ENCODE measurements around the gene SORL1-AS1.
A peak's percentile ranks its signal among the peaks of the same experiment; 100 is the strongest.

Gene SORL1-AS1

DNA sequence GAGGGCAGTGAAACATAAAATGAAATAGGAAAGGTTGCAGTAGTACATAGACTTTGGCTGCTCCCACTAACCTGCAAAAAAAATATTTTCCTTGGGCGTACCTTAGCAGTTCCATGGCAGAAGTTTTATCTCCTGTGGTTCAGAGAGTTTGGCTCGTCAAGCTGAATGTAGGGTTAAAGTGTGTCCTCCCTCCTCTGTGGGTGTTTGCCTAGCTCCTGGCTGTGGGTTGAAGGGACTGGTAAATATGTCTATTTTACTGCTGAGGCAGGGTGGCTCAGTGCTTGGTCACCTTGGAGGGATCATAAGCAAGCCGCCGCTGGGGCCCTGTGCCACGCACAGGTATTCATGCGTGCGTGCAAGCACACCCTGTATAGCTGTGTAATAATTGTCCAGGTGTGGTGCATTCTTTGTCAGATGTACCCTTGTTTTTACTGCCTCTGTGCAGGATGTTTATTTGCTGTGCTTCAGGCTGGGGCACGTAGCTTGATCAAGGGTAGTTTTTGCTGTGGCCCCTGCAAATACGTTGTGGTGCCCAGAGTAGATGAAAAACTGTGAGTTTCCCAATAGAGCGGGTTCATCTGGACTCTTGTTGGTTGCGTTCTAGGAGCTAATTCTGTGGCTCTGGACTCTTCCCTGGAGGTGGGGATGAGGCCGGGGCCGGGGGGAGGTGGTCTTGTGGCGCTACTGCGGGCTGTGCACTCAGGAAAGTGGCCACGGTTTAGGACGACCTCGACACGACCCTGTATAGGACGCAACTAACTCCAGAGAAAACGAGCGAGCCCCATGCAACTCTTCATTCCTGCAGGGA lies 1.4 kb downstream of the SORL1-AS1 start:
- no peak for FAIRE-seq

DNA sequence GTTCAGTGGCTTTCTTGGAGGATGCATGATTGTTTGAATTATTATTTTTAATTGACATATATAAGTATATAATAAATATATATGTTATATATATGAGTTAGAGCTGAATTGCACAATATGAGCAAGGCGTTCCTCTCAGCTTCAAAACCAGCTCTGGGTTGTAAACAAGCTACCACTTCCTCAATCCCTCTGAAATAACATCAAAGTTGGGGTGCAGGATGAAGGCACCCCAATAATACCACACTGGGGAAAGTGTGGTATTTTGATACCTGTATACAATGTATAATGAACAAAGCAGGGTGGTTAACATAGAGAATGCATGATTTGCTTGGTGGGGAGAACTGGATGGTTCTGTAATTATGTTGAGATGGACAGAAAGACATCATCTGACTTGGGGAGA lies 2.4 kb downstream of the SORL1-AS1 start:
- no peak for FAIRE-seq

DNA sequence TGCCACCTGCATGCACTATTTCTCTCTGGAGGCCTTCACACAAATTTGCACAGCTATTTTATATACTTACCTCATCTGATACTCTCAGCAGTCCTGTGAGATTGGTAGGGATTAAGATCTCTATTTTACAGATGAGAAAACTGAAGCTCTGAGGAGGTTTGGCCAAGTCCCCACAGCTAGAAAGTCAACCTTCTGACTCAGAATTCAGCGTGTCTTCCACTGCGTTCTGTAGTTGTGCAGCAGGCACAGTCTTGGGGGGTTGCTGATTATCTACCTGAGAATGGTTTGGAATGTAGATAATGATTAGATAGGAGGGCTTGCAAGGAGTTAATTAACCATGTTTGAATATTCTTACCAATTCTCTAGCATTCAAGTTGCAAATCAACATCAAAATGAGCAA lies 3.1 kb downstream of the SORL1-AS1 start:
- FAIRE-seq = no peak

DNA sequence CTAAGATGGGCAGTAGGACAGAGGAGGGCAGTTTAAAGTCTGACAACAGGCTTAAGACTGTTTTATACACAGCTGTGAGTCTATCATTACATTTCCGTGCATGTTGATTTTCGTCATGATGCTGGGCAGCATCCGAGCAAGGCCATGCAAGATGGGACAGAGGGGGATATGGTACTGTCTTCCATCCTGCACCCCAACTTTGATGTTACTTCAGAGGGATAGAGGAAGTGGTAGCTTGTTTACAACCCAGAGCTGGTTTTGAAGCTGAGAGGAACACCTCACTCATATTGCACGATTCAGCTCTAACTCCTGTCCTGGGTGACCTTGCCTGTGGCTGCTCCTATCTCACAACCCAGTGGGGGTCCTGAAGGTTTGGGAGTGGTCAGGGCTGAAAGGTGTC lies 3.6 kb downstream of the SORL1-AS1 start:
- FAIRE-seq = no peak

- no peak for FAIRE-seq
Measured at GRCh38 chr11:121448431-121448941, 4.3 kb downstream of the SORL1-AS1 start.

- FAIRE-seq = no peak
Measured at GRCh38 chr11:121448011-121448410, 4.8 kb downstream of the SORL1-AS1 start.

DNA sequence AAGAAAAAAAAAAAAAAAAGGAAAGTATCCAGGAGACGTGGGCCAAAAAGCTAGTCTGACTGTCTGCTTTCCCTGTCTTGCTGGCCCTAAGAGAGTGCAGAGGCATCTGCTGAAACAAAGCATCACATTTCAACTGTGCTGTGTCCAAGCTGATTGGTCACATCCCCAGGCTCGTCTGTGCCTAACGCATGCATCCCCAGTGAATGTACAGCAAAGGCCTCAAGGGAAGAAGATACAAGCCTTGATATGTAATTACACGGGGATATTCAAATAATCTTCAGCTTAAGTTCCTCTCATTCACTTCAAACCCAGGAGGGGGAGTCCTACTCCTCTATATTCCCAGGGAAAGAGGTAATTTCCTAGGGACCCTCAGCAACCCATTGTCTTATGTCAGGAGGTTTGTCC lies 6.0 kb downstream of the SORL1-AS1 start:
- FAIRE-seq = no peak

DNA sequence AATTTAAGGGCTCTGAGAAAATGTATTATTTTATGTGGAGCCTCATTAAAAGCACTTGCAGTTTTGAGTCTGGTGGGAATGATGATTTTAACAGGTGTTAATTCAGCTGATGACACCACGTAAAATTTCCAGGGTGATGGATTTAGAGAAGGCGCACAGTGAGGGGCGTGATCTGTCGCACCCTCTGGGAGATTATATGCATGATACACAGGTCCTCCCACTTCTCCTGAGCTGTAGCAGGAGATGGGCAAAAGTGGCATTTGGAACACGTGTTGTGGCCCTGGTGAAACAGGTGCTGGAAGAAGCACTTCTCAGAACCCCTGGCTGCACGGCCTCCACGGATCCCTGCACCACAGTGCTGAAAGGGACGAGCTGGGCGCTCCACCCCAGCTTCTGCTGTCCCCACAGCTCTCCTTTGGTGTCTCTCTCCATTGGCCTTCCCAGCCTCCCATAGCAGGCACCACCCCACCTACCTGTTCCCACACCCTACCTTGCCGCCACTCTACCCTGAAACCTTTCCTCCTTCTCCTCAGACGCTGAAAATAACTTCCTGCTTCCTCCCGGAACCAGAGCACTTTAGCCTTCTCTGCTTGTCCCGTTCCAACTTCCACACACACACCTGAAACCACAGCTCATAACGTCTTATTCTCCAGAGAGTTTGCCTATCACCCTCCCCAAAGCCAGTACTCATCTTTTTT lies 7.5 kb downstream of the SORL1-AS1 start:
- no peak for FAIRE-seq

- no peak for FAIRE-seq
Measured at GRCh38 chr11:121444526-121444925, 8.2 kb downstream of the SORL1-AS1 start.

DNA sequence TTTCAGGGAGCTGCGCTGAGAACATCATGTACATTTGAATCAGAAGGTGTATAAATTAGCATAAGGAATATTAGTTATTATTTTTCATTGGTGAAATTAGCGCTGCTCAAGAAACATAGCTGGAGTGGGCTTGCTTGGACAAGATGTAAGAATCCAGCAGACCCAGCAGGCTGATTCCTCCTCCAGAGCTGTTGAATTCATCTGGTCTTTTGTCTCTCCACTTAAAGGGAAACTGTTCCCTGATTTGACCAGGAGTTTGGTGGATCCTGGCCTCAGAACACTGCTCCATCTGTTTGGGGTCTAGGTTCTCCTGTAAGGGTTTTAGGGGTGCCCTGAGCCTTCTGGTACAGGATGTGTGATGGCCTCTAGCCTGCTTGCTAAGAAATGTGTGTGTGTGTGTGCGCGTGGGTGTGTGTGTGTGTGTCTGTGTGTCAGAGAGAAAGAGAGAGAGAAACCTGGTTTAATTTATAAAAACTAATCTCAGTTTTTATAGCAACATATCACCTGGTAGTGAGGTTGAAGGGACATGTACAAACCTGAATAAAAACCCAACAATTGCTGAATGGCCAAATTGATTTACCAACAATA lies 9.0 kb downstream of the SORL1-AS1 start:
- no peak for FAIRE-seq

DNA sequence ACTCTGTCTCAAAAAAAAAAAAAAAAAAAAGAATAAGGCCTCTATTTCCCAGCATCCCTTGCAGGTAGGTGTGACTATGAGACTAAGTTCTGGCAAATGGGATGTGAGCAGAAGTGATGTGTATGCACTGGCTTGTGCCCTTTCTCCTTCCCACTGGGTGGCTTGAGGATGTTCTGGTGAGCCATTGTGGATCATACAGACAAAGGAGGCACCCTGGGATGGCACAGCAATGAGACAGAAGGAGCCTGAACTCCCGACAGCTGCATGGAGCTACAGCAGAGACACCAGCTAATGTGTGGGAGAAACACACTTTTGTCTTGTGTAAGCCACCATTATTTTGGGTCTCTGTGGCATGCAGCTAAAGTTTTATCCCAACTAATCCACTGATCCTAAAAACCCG lies 11.2 kb downstream of the SORL1-AS1 start:
- no peak for FAIRE-seq

GRCh38 chr11:121439759-121440158 lies 13.0 kb downstream of the SORL1-AS1 start:
- no peak for FAIRE-seq

DNA sequence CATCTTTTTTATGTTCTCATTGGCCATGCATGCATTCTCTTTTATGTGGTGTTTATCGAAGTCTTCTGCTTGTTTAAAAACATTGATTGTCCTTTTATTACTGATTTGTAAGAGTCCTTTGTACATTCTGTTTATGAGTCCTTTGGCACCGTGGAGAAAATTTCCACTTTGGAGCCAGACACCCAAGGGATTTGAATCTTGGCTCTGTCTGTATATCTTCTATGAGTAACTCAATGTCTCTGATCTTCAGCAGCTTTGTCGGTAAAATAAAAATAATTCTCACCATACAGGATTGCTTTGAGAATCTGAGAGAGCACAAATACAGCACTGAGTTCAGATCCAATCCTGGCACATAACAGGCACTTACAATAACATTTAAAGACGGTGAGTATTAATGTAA lies 13.4 kb downstream of the SORL1-AS1 start:
- FAIRE-seq = no peak

GRCh38 chr11:121437686-121438078 lies 15.1 kb downstream of the SORL1-AS1 start:
- FAIRE-seq = no peak

DNA sequence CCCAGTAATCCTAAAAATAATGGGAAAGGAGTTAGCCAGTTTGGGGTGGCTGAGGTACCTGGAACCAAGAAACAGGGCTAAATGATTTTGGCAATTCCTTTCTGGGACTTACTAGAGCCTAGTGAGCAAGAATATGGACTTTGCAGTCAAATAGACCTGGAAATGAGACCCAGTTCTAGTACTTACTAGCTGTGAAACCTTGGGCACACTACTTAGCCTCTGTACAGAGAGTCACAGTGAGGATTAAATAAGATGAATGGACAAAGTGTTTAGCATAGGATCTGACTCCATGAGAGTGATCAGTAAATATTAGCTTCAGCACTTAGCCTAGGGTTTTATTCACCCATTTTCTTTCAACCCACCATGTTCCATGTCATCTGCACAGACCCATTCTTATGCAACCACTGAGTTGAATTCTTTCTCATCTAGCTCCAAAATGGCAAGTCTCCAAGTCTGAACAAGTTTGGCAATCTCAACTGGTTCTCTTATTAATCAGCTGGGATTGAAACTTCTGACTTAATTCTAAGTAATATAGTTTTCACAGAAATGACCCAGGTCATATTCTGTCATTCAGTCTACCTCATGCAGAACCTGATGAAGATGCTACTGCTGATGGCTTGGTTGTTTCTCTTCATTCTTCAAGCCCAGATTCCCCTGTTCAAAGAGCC lies 15.6 kb downstream of the SORL1-AS1 start:
- no peak for FAIRE-seq

DNA sequence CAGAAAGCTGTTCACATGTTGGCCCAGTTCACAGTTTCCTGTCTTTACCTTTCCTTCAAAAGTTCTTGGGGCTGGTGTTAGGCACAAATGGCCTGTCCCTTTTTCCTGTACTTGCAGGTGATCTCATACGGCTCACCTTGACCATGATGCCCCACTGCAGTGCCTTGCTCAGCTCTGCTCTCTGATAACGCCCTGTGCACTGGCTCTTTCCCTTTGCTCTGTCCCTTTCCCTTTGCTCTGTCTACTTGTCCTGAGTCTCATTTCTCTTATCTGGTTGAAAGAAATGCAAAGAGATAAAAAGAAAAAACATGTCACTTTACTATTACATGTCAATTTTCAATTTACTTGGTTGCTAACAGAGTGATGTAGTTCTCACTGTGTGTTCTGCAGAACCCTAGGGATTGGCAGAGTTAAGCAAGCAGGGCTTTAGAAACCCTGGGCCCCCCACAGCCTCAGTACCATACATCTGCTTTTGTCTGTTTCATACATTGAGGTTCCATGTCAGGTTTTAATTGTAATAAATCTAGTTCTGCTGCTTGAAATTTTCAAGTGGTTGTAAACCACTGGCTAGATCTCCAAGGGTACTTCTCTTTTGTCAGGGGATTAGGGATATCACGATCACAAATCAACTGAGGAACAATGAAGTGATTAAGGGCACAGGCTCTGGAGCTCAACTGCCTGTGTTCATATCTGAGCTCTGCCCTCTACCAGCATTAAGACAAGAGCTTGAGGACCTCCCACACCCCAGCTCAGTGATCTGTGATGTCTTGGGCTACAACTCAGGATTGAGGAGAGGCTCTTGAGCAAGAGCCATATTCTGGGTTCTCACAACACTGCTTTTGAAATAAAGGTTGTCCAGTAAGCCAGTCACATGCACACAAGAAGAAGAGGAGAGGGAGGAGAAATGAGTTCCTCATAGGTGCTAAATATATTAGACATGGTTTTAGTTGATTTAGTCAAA lies 16.9 kb downstream of the SORL1-AS1 start:
- FAIRE-seq = no peak

DNA sequence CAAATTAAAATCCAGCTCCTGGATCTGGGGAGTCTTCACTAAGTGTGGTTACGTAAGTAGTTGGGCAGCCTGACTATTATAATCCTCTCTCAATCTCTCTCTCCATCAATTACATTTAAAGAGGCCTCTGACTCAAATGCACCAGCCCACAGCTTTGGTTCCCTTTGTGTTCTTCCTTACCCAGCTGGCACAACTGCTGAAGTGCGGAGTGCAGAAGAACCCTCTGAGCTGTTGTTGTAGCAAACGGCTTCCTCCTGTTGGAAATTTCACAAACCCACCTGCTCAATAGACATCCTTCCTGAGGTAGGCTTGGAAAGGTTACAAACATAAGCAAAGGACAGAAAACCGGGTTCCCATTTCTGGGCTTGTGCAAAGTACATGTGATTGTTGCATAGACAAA lies 17.6 kb downstream of the SORL1-AS1 start:
- FAIRE-seq = no peak

DNA sequence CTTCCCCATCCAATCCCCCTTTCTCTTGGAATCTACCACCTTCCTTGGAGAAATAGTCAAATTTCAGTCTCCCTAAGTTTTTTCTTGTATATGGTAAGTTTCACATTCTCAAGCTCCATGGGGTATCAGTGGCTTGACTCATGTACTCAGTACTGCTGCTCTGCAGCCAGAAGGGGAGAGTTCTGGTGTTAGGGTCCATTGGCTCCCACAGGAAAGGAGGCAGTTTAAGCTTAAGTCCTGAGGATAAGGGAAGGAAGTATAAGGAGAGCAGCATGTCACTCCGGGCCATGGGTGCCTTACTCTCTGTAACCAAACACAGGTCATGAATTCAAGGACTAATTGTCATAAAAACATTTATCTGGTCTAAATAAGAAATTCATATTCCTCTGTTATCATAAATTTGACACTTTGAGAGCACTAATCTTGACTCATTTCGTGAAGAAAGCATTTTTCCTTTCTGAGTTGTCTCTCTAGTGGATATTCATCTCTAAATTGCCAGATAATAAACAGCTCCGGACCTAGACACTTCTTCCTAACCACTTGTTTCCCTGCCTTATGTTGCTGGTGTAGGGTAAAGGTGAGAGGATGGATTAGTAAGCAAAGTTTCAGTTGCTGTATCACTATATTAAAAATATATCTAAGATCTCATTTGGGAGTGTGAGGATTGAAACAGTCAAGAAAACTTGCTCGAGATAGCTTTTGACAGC lies 20.8 kb downstream of the SORL1-AS1 start:
- no peak for FAIRE-seq

DNA sequence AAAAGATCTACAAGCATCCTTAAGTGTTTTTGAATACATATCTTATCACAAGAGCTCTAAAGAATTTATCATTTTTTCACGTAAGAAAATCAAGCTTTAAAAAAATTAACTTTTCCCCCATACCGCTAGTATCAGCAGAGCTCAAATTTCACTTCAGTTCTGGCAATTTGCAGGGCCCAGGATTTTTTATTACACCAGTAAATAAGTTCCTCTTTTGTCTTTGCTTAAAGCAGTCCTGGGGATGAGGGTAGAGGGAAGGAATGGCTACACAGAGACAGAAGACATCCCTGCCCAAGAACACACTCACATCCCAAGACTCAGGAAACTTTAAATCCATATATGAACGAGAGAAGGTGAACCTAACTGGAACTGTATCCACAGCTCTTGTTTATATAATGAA lies 23.2 kb downstream of the SORL1-AS1 start:
- FAIRE-seq = no peak

DNA sequence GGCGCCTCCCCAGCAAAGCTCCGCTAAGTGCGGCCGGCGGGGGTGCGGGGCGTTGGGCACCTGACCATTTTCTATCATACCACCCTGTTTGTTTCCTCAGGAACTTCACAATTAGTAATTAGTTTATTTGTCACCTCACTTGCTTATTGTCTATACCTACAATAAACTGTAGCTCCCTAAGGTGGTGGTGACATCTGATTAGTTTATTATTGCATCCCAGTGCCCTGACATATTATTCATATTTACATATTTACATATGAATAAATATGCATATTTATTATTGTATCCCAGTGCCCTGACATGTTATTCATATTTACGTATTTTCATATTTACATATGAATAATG lies 25.4 kb downstream of the SORL1-AS1 start:
- FAIRE-seq = peak; percentile 5

Data from islet of Langerhans (tissue), 1 donor.